ENCODE data around the gene CTSW.

DNA sequence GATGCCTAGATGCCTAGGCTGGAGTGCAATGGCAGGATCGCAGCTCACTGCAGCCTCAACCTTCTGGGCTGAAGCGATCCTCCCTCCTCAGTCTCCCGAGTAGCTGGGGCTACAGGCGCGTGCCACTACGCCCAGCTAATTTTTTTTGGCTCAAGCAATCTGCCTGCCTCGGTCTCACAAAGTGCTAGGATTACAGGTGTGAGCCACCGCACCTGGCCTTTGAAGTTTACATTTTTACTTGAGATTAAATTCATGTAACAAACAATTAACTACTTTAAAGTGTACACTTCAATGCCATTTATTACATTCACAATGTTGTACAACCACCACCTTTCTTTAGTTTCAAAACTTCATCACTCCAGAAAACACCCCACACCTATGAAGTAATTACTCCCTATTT lies 24.1 kb downstream of the CTSW start:
- TF ChIP-seq, protein P1, sequence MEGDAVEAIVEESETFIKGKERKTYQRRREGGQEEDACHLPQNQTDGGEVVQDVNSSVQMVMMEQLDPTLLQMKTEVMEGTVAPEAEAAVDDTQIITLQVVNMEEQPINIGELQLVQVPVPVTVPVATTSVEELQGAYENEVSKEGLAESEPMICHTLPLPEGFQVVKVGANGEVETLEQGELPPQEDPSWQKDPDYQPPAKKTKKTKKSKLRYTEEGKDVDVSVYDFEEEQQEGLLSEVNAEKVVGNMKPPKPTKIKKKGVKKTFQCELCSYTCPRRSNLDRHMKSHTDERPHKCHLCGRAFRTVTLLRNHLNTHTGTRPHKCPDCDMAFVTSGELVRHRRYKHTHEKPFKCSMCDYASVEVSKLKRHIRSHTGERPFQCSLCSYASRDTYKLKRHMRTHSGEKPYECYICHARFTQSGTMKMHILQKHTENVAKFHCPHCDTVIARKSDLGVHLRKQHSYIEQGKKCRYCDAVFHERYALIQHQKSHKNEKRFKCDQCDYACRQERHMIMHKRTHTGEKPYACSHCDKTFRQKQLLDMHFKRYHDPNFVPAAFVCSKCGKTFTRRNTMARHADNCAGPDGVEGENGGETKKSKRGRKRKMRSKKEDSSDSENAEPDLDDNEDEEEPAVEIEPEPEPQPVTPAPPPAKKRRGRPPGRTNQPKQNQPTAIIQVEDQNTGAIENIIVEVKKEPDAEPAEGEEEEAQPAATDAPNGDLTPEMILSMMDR (IDR thresholded peaks at IDR 0.05) = no peak
- TF ChIP-seq EP300 (IDR thresholded peaks at IDR 0.05; ENCODE audit: low read depth) = no peak
- TF ChIP-seq POLR2AphosphoS5 (IDR thresholded peaks at IDR 0.05) = no peak

Measured in transverse colon (tissue), 4 donors.